NB4 (cell line): ENCODE data around the gene RPS6KA5.

Source experiments
- DNase-seq: peaks from one replicate; pipeline ENCODE4 v3.0.0; 2010; ENCODE audit warnings: low read depth
- H3K4me3 ChIP-seq: one replicate; pipeline ENCODE4 v1.5.1; 2011; ENCODE audit warnings: mild to moderate bottlenecking, low read depth, low read length, moderate library complexity
- CTCF ChIP-seq: IDR thresholded peaks from one replicate; pipeline ENCODE4 v1.5.1; 2012; ENCODE audit warnings: low read depth, low read length
- MAX ChIP-seq: IDR thresholded peaks from 2 replicates; pipeline ENCODE4 v1.6.1; 2011; ENCODE audit warnings: low read depth, low read length
- MYC ChIP-seq: IDR thresholded peaks from 2 replicates; pipeline ENCODE4 v1.6.1; 2011; ENCODE audit warnings: low read depth, low read length
- POLR2A ChIP-seq: IDR thresholded peaks from 2 replicates; pipeline ENCODE4 v1.6.1; 2011; ENCODE audit warnings: mild to moderate bottlenecking; ENCODE audit not compliant: insufficient read length; ENCODE audit errors: extremely low read depth

Gene RPS6KA5

DNA sequence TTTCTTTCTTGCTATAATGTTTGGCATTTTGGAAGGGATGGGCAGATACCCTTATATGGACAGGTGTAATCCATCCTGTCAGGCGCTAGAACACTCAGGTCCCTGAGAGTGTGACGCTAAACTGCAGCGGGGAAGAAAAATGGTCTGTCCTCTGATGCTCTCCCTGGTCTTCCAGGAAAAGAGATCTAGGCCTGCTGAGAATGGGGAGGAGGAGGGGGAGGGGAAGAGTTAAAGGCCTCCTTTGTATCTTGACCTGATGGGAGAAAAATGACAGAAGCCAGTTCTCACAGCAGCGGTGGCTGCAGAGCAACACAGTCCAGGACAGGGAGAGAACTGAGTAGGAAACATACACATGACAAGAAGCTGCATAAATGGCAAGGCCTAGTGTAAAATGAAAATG, 61.1 kb downstream of the RPS6KA5 start:
- TF ChIP-seq MYC (no peak), CTCF (no peak), POLR2A (no peak)
- DNase-seq = no peak
- H3K4me3 ChIP-seq = no peak overlapping the region

GRCh38 chr14:90996967-90997366, 63.5 kb downstream of the RPS6KA5 start:
- no peak for TF ChIP-seq MYC
- no peak for TF ChIP-seq POLR2A
- no peak for TF ChIP-seq CTCF
- DNase-seq = no peak

GRCh38 chr14:90995785-90996184, 64.7 kb downstream of the RPS6KA5 start:
- no peak for TF ChIP-seq CTCF
- TF ChIP-seq MYC = no peak
- no peak for TF ChIP-seq MAX
- no peak for TF ChIP-seq POLR2A
- no peak for DNase-seq
- H3K4me3 ChIP-seq = no peak overlapping the region

More at GRCh38 chr14:90996967-90997366, 63.5 kb downstream of the RPS6KA5 start:
- no peak overlapping the region for H3K4me3 ChIP-seq

DNA sequence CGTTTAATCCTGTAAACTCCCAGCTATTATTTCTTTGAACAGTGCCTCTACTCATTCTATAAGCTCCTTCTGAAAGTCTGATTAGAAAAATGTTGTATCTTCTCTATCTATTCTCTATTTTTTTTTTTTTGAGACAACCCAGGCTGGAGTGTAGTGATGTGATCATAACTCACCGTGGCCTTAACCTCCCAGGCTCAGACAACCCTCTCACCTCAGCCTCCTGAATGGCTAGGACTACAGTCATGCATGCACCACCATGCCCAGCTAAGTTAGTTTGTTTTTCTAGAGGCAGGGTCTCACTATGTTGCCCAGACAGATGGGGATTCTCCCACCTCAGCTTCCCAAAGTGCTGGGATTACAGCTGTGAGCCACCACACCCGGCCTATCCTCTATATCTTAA, 66.6 kb downstream of the RPS6KA5 start:
- no peak overlapping the region for H3K4me3 ChIP-seq
- no peak for DNase-seq
- TF ChIP-seq CTCF (no peak), MAX (no peak), MYC (no peak), POLR2A (no peak)

- H3K4me3 ChIP-seq = no peak overlapping the region
- no peak for DNase-seq
- TF ChIP-seq POLR2A (no peak), MAX (no peak), MYC (no peak), CTCF (no peak)
These were observed 68.6 kb downstream of the RPS6KA5 start for GRCh38 chr14:90991690-90992443.

GRCh38 chr14:90990141-90990540, 70.3 kb downstream of the RPS6KA5 start:
- no peak overlapping the region for H3K4me3 ChIP-seq
- no peak for TF ChIP-seq CTCF
- no peak for TF ChIP-seq MYC
- no peak for TF ChIP-seq POLR2A
- TF ChIP-seq MAX = no peak
- no peak for DNase-seq
